Adrenal gland (tissue), 5 donors: ENCODE data around the gene IRX3.

ENCODE experiments used
- POLR2A ChIP-seq, 2 donors: fragments of 450-650 bp; IDR thresholded peaks; one replicate each; pipeline ENCODE4 v1.6.1; 2017; ENCODE audit warnings: antibody characterized with exemption in 2 of 2, mild to moderate bottlenecking in 2 of 2, moderate library complexity in 1 of 2
- TF ChIP-seq, protein P1 (sequence below), 6 experiments: fragments of 450-650 bp in 4 of 6; fragments of 200-600 bp in 2 of 6; sonication (generic) in 1 of 6; IDR thresholded peaks; 1 replicate in 5 of 6; 2 replicates in 1 of 6; pipeline versions ENCODE4 v1.5.1 to v1.8.0; 2016 to 2021; ENCODE audit warnings: antibody characterized with exemption in 6 of 6, mild to moderate bottlenecking in 2 of 6, moderate library complexity in 1 of 6
- donor health status: DM: no; HTN: no; CAD: no.

DNA sequence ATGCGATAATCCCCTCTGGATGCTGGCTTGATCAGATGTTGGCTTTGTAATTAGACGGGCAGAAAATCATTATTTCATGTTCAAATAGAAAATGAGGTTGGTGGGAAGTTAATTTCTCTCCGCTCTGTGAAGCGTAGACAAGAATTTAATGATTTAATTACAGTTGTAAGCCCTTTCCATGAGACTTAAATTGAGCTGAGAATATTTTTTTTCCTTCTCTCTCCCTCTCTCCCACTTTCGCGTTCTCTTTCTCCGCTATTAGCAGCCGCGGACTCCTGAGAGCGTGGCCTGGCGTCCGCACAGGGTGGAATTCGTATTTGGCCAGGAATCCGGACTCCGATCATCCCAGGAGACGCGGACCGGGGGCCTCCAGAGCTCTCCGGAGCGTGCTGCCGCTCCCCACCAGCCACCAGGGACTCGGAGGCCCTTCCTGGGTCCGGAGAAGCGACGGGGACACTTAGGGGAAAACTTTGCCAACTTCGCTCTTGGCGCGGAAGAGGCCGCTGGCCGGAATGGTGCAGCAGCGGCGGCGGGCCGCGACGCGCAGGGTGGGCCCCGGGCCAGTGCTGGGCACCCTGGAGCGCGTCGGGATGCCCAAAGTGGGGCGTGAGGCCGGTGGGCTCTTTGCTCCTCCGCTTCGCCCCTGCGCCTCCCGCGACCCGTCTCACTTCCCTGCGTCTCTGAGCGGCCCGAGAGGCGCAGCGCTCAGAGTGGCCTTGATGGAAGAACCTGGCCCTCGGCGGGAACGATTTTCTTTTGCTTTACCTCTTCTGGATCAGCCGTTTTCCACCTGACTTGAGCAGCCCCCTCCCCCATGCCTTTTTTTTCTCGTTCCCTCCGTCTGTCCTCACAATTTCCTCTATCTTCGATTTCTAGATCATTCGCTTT is 3.6 kb upstream of the IRX3 start:
- TF ChIP-seq, protein P1, sequence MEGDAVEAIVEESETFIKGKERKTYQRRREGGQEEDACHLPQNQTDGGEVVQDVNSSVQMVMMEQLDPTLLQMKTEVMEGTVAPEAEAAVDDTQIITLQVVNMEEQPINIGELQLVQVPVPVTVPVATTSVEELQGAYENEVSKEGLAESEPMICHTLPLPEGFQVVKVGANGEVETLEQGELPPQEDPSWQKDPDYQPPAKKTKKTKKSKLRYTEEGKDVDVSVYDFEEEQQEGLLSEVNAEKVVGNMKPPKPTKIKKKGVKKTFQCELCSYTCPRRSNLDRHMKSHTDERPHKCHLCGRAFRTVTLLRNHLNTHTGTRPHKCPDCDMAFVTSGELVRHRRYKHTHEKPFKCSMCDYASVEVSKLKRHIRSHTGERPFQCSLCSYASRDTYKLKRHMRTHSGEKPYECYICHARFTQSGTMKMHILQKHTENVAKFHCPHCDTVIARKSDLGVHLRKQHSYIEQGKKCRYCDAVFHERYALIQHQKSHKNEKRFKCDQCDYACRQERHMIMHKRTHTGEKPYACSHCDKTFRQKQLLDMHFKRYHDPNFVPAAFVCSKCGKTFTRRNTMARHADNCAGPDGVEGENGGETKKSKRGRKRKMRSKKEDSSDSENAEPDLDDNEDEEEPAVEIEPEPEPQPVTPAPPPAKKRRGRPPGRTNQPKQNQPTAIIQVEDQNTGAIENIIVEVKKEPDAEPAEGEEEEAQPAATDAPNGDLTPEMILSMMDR (IDR thresholded peaks at IDR 0.05) = no peak
- no peak for TF ChIP-seq POLR2A (IDR thresholded peaks at IDR 0.05)
